HG03342 (cell line): Measurements from ENCODE around the gene TMEM60.
"Not testable (repeated sequence)": the region's sequence is repeated elsewhere in the genome, so short reads cannot be mapped to it uniquely, and the experiment has no call there.

Source experiments
- ATAC-seq: cut with Tn5 transposase; IDR thresholded peaks from one replicate; pipeline ENCODE4 v1.9.1; 2021; ENCODE audit warnings: mild to moderate bottlenecking, moderate library complexity; ENCODE audit not compliant: unreplicated experiment

The TMEM60 gene

GRCh38 chr7:77798394-77799077 lies at the start of gene TMEM60, which contains the start of gene PHTF2:
TMEM60 (minus strand) TSS chr7:77798434; CDS start chr7:77794373, 4,061 bp downstream.
PHTF2 (plus strand) TSS chr7:77798773.
- peak; percentile 90 for ATAC-seq

DNA sequence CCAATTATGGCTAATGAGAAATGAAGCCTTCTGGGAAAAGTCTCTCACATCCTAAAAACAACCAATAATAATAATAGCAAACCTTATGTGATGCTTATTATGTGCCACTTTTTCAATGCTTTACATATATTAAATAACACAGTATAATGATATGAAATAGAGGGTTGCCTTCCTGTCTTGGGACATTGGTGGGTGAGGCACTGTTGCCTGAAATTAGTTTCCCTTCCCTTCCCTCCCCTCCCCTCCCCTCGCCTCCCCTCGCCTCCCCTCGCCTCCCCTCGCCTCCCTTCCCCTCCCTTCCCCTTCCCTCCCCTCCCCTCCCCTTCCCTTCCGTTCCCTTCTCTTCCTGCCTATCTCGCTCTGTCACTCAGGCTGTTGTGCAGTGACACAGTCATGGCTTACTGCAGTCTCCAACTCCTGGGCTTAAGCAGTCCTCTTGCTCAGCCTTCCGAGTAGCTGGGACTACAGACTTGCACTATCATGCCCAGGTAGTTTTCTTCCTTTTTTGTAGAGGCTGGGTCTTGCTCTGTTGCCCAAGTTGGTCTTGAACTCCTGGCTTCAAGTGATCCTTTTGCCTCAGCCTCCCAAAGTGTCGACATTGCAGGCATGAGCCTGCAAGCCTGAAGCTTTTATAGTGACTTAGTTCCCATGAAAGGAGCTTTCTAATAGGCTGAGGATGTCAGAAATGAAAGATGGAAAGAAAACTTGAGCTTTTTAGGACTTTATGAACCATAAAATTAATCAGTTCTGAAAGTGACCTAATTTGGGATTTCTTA lies 48.3 kb upstream of the TMEM60 start:
- no peak for ATAC-seq

GRCh38 chr7:77843194-77843593 lies 45.0 kb upstream of the TMEM60 start:
- ATAC-seq, result no peak

DNA sequence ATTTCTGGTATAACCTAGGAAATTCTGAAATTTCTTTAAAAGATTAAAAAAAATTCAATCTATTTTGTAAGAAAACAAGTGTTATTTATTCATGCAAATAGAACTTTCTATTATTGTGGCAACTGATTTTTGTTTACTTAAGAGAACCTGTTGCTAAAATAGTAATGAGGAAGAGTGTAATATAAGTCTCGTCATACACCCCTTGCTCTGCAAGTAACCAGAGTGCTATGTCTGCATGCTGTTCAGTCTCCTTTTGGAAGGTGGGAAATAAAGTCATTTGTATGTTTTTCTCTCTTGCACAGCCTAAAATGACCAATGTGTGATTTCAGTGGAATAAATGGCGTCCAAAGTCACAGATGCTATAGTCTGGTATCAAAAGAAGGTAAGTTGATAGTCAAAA lies 41.7 kb upstream of the TMEM60 start:
- ATAC-seq, result peak; percentile 57

GRCh38 chr7:77838929-77839491 lies 40.8 kb upstream of the TMEM60 start:
- no peak for ATAC-seq

DNA sequence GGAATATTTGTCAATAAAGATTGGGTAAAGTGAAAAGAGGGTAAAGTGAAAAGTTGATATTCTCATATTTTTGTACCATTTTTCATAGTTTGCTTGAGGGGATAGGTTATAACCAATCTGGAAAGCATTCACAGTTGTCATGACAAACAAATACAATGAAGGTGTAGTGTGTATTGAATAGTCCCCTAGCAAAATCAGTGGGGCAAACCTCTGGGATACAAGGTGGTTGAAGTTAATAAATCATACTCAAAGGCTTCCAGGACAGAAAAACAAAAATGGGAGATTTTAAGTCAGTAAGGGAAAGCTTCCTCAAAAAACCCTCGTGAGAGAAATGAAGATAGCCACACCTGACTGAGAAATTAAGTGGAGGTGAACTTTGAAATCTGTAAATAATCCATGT lies 39.7 kb upstream of the TMEM60 start:
- ATAC-seq, result no peak

DNA sequence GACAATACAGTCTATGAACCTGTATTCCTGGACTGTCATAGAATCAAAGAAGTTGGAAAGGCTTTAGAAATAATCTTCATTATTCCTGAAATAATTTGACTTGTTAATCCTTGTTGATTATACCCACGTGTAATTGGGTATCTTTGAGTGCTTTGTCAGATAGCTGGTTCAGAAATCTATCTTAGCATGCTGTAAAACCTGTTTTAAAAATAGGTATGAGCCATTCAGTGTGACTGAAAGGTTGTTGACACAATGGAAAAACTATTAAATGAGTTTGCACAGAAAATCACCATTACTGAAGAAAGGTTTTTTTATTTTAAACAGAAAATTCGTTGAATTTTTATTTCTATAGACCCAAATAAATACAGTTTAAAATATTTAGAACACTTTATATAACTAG lies 39.0 kb upstream of the TMEM60 start:
- ATAC-seq, result no peak

GRCh38 chr7:77836425-77836824 lies 38.2 kb upstream of the TMEM60 start:
- not testable (repeated sequence) for ATAC-seq

GRCh38 chr7:77833136-77833535 lies 34.9 kb upstream of the TMEM60 start:
- no peak for ATAC-seq

DNA sequence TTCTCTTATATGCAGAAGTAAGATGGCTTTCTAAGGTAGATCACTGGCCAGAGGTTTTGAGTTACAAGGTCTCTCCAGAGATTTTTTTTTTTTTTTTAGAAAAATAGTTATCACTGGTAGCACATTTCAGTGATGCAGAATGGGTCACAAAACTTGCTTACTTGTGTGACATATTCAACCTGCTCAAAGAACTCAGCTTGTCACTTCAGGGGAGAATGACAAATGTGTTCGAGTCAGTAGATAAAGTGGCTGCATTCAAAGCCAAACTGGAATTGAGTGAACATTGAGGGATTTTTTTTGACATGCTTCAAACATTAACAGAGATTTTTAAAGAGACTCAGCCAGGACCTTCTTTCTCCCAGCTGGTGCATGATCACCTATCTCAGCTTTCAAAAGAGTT lies 33.7 kb upstream of the TMEM60 start:
- no peak for ATAC-seq

DNA sequence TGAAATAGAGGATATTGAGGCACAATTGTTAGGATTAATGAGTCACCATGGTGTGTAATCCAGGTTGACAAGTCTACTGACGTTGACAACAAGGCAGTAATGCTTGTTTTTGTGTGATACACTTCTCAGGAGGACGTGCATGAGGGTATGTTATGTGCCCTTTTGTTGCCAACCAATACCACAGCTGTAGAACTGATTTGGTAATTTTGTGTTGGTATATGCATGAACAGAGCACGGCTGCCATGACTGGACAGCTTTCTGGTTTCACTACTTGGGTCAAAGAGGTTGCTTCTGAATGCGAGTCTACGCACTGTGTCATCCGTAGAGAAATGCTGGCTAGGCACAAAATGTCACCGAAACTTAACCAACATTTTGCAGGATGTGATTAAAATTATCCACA lies 33.2 kb upstream of the TMEM60 start:
- no peak for ATAC-seq

DNA sequence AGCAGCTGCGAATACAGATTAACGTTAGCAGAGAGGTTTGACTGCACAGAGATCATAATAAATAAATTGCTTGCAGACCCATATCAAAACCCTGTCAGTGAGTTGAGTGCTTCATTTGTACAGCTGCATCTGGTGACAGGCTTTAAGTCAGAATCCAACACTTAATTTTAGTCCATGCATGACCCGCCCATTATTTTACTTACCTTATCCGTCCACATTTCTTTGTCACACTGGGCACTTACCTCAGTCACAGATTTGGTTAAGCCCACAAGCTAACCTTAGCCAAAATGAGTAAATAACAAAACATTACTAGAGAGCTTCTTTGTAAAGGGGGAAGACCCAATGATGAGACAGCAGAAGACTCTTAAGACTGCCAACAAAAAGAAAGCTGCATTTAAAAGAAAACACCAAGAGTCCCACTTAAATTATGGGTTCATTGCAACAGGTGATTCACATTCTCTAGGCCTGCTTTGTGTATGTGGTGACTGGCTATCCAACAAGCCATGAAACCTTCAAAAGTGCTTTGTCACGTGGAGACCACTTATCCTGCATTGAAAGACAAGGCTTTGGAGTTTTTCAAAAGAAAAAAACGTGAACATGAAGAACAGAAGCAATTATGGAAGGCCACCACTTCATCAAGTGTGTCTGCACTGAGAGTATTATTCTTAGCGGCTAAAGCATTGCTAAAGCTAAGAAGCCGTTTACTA lies 32.6 kb upstream of the TMEM60 start:
- ATAC-seq, result no peak

DNA sequence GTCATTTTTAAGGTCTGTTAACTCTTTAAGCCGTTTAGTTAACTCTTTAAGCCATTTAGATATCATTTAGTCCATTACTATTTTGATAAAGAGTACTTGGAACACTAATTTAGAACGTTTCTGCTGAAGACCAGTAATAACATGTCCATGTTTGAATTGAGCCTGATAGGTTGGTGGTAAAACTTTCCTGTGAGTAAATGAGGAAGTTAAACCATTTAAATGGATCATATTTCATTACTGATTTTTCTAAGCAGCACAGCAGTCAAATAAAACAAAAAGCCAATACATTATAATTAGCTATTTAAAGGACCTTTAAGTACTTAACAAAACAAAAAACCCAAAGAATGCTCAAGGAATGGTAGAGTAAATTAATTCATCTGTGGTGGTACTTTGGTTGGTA lies 29.8 kb upstream of the TMEM60 start:
- no peak for ATAC-seq

- ATAC-seq, result no peak
Observed at GRCh38 chr7:77826300-77826699, 28.1 kb upstream of the TMEM60 start.

GRCh38 chr7:77825131-77825530 lies 26.9 kb upstream of the TMEM60 start:
- no peak for ATAC-seq

DNA sequence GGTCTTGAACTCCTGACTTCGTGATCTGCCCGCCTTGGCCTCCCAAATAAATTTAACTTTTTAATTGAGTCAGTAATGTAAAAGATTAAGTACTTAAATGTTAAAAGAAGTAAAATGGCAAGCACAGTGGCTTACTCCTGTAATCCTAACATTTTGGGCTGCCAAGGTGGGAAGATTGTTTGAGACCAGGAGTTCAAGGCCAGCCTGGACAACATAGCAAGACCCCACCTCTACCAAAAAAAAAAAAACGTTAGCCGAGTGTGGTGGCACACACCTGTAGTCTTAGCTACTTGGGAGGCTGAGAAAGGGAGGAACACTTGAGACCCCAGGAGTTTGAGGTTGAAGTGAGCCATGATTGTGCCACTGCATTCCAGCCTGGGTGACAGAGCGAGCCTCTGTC lies 26.4 kb upstream of the TMEM60 start:
- ATAC-seq, result no peak

GRCh38 chr7:77823787-77824186 lies 25.6 kb upstream of the TMEM60 start:
- peak; percentile 39 for ATAC-seq

DNA sequence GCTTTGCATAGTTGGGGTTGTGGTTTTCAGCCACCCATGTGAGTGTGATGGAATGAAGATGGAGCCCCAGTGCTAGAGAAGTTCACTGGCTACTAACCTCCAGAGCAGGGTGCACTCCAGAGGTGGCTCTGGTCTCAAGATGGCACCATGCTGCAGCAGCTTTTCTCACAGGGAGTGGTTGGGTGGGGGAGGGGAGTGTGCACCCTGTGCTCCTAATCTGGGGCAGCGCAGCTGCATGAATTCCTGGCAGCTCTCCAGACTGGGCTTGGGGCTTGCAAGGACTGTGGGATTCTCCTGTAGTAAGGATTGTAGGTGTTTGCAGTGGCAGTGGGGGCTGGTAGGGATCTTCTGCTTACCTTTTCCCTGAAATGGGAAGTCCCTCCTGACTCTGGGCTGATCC lies 24.0 kb upstream of the TMEM60 start:
- no peak for ATAC-seq

DNA sequence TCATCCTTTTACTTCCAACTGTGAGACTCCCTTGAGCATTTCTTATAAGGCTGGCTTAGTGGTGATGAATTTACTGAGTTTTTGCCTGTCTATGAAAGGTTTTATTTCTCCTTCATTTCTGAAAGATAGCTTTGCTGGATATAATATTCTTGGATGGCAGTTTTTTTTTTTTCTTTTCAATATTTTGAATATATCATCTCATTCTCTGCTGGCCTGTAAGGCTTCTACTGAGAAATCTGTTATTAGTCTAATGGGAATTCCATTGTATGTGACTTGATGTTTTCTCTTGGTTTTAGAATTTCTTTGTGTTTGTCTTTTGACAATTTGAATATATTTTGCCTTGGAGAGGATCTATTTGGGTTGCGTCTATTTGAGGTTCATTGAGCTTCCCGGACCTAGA lies 22.7 kb upstream of the TMEM60 start:
- no peak for ATAC-seq

DNA sequence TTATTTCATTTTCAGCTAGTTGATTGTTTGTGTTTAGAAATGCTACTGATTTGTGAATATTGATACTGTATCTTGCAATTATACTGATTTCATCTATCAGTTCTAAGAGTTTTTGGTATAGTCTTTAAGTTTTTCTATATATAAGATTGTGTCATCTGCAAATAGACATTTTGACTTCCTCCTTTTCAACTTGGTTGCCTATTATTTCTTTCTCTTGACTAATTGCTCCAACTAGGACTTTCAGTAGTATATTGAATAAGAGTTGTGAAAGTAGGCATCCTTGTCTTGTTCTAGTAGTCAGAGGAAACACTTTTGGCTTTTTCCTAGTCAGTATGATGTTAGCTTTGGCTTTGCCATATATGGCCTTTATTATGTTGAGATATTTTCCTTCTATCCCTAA lies 20.8 kb upstream of the TMEM60 start:
- no peak for ATAC-seq

DNA sequence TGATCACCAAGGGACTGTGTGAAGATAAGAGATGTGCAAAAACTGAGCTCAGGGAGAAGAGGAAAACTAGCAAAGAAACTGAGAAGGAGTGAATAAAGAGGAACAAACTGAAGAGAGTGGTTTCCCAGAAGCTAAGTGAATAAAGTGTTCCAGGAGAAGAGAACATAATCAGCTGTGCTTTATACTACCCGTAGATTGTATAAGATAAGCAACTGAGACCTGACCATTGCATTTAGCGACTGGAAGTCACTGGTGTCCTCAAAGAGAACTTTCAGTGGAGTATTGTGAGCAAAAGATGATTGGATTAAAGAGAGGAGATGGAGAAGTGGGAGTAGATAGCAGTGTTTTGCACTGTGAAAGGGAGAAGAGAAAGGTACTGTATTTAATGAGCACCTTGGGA lies 14.9 kb upstream of the TMEM60 start:
- no peak for ATAC-seq

DNA sequence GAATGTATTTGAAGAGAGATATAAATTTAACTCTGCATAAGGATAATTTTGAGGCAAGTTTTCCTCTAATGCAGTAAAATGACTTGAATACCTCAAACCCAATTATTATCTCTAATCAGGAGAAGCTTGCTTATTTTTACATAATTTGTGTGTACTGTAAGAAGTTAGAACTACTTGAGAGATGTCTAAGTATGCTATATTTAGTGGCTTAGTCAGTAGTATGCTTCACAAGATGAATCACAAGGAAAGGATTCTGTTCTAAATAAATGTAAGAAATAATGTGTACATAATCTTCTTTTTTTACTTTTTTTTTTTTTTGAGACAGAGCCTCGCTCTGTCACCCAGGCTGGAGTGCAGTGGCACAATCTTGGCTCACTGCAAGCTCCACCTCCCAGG lies 14.1 kb upstream of the TMEM60 start:
- ATAC-seq, result no peak
